ENCODE results near the gene DUS1L.

The DUS1L gene

DNA sequence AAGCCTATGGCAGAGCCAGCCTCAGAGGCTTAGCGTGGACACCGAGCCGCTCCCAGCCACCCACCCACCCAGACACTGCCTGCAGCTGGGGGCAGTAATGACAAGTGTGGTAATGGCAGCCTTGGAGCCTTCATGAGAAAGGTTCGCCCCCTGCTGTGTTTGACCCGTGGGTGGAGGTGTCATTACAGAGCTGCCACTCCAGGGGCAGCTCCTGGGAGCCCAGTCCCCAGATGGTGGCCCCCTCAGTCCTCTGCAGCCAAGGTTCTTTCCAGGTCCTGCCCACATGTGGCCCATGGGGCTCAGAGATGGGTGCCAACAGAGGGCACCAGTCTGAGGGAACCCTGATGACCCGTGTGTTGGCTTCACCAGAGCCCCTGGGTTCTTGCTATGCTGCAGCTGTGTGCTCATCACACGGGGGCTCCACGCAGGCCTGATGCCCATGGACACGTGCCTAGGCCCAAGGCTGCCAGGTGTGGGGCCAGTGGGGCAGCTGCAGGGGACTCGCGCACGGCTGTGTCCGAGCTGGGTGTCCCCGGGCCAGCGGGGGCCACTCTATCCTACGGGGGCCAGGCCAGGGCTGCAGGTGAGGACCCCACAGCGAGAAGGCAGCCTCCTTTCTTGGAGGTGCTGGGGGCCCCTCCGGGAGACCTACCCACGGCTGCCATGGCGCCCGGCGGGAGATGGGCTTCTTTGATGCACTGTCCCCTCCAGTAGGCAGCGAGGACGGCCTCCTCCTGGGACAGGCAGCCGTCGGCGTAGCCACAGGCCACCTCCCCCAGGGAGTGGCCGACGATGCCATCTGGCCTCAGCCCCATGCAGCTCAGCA is 24.3 kb upstream of the DUS1L start:
- no peak overlapping the region for H3K27ac ChIP-seq
- no peak for DNase-seq (ENCODE audit: low read depth, low spot score)

GRCh38 chr17:82088838-82089722 is 23.5 kb upstream of the DUS1L start:
- H3K27ac ChIP-seq, result no peak overlapping the region
- no peak for DNase-seq (ENCODE audit: low read depth, low spot score)

- no peak for DNase-seq (ENCODE audit: low read depth, low spot score)
Observed at GRCh38 chr17:82087961-82088837, 22.6 kb upstream of the DUS1L start.

GRCh38 chr17:82086941-82087906 is 21.6 kb upstream of the DUS1L start:
- no peak overlapping the region for H3K27ac ChIP-seq

More at GRCh38 chr17:82087961-82088837, 22.6 kb upstream of the DUS1L start:
- H3K27ac ChIP-seq, result no peak overlapping the region

GRCh38 chr17:82085931-82086764 is 20.5 kb upstream of the DUS1L start:
- no peak for DNase-seq (ENCODE audit: low read depth, low spot score)
- no peak overlapping the region for H3K27ac ChIP-seq

More at GRCh38 chr17:82086941-82087906, 21.6 kb upstream of the DUS1L start:
- no peak for DNase-seq (ENCODE audit: low read depth, low spot score)

DNA sequence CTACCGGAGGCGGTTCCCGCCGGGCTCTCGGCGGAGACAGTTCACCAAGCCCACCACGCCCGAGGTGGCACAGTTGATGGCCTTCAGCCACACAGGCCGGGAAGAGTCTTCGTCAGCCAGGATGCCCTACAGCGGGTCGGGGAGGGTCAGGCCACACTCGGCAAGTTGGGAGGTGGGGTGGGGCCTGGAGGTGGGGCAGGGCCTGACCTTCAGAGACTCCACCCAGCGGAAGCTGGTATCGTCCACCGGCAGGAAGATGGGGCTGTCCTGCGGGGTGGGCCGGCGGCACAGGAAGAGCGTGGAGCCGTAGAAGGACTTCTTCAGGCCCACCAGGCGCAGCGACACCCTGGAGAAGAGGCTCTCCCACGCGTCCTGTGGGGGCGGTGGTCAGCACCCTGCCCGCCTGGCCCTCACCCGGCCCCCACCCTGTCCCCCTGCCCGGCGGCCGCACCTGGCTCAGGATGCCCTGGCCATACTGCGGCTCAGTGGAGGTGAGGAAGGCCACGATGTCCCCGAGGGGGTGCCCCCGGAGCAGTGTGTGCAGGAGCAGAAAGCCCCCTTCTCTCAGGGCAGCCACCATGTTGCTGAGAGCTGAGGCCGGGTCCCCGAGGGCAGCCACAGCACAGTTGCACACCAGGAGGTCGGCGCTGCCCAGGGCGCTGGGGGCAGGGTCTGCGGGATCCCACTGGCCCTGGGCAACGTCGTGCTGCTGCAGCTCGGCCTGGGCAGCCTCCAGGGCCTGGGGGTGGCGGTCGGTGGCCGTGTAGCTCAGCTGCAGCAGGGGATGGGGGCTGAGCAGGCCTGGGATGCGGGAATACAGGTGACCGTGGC is 19.6 kb upstream of the DUS1L start:
- DNase-seq (ENCODE audit: low read depth, low spot score), result no peak
- no peak overlapping the region for H3K27ac ChIP-seq

- no peak for DNase-seq (ENCODE audit: low read depth, low spot score)
Observed at GRCh38 chr17:82084373-82085030, 18.9 kb upstream of the DUS1L start.

DNA sequence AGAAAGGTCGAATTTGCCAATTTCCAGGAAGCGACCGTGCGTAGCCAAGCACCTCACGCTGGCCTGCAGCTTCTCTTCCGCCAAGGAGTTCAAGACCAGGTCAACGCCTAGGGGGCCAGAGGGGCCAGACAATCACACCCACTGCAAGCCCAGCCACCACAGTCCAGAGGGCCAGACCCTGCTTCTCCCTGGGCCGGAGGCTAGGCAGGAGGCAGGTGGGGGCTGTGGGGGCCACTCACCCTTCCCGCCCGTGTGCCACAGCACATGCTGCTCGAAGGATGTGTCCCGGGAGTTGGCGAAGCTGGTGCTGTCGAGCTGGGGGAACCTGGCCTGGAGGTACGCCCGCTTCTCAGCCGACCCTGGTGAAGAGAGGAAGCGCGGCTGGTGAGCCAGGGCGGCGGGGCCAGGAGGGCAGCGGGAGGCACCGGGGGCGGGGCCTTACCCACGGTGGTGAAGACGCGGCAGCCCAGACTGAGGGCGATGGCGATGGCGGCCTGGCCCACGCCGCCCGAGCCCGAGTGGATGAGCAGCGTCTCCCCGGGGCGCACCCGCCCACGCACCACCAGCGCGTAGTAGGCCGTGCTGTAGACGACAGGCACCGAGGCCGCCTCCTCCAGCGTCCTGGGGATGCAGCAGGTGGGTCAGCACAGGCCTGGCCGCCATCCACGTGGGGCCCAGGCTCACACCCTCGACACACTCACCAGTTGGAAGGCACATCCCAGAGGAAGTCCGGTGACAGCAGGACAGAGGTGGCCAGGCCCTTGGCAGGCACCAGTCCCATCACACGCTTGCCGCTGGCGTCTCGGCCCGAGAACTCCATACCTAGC is 18.1 kb upstream of the DUS1L start:
- no peak overlapping the region for H3K27ac ChIP-seq
- no peak for DNase-seq (ENCODE audit: low read depth, low spot score)

More at GRCh38 chr17:82084373-82085030, 18.9 kb upstream of the DUS1L start:
- no peak overlapping the region for H3K27ac ChIP-seq

DNA sequence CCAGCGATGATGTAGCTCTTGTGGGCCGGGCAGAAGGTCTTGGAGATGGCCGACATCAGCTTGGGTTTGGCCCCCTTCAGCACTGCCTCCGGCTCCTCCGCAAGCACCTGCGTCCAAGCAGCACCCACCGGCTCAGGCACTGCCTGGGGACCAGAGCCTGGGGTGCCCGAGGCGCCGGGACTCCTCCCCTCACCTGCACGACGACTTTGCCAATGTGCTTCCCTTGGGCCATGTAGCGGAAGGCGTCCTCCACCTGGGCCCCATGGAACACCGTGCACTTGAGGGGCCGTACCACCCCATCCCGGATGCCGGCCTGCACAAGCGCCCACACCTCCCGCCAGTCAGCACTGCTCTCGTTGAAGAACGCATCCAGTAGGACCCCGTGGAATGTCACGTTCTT is 17.4 kb upstream of the DUS1L start:
- H3K27ac ChIP-seq, result no peak overlapping the region
- no peak for DNase-seq (ENCODE audit: low read depth, low spot score)

GRCh38 chr17:82082456-82082855 is 16.9 kb upstream of the DUS1L start:
- no peak overlapping the region for H3K27ac ChIP-seq
- no peak for DNase-seq (ENCODE audit: low read depth, low spot score)

DNA sequence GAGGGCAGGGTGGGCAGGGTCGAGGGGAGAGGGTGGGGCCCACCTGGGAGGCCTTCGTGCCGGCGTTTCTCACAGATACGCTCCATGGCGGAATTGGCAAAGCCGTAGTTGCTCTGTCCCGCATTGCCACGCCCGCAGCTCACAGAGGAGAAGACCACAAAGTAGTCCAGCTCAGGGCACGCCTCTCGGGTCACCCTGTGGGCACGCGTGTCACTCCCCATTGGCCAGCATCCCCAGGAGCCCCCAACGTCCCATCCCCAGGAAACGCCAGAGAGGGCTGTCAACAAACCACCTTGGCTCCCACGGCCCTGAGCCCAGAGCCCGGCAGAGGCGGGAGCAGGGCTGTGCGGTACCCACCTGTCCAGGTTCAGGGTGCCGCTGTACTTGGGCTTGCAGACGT is 16.4 kb upstream of the DUS1L start:
- no peak overlapping the region for H3K27ac ChIP-seq
- no peak for DNase-seq (ENCODE audit: low read depth, low spot score)

DNA sequence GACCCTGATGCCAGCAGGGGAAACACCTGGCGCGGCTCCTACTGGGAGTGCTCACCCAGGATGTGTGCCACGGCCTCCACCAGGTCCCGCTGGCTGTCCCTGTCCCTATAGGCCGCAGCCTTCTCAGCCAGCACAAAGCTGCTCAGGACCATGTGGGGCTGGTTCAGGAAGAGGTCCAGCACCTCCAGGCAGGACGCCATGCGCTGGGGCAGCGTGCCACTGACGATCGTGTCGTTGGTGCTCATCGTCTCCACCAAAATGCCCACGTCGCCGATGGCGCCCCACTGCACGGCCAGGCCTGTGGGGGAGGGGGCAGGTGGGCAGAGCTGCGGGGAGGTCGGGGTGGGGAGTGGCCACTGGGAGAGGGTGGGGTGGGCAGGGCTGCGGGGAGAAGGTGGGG is 15.9 kb upstream of the DUS1L start:
- H3K27ac ChIP-seq, result no peak overlapping the region
- DNase-seq (ENCODE audit: low read depth, low spot score), result no peak

- H3K27ac ChIP-seq, result no peak overlapping the region
- no peak for DNase-seq (ENCODE audit: low read depth, low spot score)
Observed at GRCh38 chr17:82080789-82081464, 15.3 kb upstream of the DUS1L start.

DNA sequence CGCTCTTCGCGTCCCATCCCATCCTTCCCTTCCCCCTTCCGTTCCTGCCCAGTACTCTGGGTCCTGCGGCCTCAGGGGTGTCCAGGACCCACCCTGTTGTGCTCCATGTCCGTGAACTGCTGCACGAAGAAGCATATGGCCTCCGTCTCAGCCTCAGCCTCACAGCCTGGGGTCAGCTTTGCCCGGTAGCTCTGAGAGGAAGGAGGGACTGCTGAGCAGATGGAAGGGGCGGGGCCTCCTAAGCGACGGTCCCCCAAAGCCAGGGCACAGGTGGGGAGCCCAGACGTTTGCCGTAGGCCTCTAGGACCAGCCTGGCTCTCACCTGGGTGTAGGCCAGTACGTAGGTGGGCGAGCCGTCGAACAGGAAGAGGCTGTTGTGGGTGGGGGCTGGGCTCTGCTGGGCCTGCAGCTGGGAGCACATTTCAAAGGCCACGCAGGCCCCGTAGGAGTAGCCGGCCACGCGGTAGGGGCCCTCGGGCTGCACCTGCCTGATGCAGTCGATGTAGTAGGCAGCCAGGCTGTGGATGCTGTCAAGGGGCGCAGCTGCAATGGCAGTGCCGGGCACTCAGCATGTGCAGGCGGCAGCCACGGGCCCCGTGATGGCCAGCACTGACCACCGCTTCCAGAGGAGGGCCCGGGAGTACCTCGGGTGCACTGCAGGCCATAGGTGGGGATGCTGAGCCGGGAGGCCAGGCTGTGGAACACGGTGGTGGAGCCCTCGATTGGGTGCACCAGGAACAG is 14.6 kb upstream of the DUS1L start:
- H3K27ac ChIP-seq, result no peak overlapping the region

More for the DNA sequence above, 14.6 kb upstream of the DUS1L start:
- DNase-seq (ENCODE audit: low read depth, low spot score), result no peak

All from epithelial cell of prostate (primary cell).